Stimulated activated CD4-positive, alpha-beta T cell treated with anti-CD3 and anti-CD28 coated beads, Interleukin-2, amount 100 ng/mL, for 48 hours (primary cell): ENCODE data around the gene DCN.

Source experiments
- DNase-seq, 2 donors: peaks; one replicate each; pipeline ENCODE4 v3.0.0-alpha.2; 2020

DCN gene

DNA sequence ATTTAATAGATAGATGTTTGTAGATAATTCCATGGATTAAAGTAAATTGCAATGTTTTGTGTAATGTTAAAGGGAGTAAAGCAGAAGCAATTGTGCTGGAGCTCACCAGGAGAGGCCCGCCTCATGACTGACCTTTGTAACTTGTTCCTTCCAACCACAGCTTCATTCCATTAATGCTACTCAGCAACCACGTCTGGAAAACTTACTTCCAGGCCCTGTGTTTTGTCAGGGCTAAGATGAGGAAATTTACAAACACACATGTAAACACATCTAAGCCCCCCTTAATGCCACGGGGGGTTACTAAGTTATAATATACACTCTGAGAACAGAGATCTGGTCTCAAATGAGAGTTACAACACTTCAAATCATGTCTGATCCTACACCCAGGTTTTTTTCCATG lies 83.7 kb downstream of the DCN start:
- no peak for DNase-seq

DNA sequence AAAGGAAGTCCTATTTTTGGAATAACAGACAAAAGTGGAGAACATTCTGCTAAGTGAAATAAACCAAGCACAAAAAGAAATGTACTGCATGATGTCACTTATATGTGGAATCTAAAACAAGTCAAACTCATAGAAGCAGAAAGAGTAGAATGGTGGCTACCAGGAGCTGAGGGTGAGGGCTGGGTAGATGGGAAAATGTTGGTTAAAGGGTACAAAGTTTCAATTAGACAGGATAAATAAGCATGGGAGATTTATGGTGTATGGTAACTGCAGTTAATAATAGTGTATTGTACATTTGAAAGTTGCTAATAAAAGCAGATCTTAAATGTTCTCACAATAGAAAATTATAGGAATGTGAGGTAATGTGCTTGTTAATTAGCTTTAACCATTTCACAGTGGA lies 84.2 kb downstream of the DCN start:
- DNase-seq, result no peak

DNA sequence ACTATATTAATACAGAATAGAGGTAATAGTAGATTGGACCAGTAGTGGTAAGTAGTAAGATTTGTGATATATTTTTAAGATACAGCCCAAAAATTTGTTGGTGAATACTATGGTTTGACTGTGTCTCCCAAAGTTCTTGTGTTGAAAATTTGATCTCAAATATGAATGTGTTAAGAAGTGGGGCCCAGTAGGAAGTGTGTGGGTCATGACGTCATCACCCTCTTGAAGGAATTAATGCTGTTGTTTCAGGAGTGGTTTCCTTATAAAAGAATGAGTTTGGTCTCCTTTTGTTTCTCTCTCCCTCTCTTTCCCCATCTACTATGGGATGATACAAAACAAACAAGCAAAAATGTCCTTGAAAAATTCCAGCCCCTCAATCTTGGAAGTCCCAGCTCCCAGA lies 87.7 kb downstream of the DCN start:
- DNase-seq, result no peak

DNA sequence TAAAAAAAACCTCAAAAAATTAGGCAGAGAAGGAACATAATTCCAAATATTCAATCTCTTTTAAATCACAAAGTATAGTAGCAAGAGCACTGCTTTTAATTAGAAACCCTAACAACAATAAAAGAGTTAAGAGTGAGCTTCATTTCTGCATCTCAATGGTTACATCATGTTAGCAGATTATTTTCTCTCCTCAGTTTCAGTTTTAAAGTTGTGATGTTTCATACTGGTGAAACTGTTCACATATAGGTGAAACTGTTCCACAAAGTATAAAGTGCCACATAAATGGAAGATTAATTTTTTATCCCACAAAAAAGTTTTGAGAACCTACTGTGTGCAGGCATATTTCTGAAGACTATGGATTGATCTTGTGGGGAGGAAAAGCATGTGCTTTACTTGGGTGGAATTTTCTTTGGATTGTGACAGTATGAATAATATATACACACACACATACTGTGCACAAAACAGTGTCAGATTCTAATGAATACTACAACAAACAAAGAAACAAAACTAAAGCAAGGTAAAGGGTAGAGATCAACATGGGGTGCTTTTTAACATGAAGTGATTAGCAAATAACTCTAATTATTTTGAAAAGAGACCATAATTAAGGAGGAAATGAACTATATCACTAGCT lies 88.5 kb downstream of the DCN start:
- no peak for DNase-seq

DNA sequence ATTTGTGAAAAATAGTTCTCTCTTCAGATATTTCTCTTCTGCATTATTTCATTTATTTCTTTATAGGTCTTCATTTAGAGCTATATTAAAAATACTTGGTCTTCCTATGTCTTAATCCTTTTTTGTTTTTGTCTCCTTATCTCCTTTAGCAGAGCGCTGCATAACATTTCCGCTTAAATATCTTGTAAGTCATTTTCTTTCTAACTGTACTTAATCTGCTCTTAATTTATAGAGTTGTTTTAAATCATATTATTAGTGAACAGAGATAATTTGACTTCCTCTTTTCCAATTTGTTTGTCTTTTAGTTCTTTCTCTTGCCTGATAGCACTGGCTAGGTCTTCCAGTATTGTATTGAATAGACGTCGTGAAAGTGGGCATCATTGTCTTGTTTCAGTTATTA lies 89.3 kb downstream of the DCN start:
- DNase-seq, result no peak

DNA sequence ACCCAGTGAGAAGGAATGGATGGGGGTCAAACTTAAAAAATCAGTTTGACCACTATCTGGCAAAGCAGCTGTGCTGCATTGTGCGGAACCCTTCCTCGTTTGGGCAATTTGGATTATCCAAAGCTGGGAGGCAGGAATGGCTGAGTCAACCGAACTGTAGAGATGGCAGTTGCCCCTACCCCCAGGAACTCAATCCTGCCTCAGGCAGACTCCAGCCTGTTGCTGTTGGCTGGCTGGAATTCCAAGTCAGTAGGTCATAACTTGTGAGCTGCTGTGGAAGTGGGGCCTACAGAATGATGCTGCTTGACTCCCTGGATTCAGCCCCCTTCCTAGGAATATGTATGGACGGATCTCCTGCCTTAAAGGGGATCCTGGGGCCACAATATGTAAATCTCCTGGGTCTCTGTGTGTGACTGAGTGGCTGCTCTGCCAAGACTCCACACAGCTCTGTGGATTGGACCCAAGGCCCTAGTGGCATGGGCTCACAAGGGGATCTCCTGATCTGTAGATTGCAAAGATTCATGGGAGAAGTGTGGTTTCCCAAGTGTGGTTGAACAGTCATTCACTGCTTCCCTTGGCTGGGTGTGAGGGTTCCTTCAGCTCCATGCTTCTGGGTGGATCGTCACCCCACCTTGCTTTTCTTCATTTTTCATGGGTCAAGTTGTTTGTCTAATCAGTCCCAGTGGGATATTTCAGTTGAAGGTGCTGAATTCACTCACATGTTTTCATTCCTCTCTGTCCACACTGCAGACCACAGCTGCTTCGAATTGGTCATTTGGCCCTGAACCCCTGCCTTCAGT lies 90.5 kb downstream of the DCN start:
- no peak for DNase-seq
